Osteocyte (in vitro differentiated cells): ENCODE data around the gene ERG28. TPM values are rescaled to one million over a fixed set of nuclear protein-coding genes. Genes with fewer than 3 reads are reported as not detected.

ENCODE experiments used
- DNase-seq: peaks from one replicate; pipeline ENCODE4 v3.0.0; 2021; ENCODE audit warnings: mixed read lengths; ENCODE audit not compliant: unreplicated experiment; ENCODE audit errors: extremely low spot score
- H3K27ac Mint-ChIP-seq: one replicate; pipeline ENCODE4 v1.8.0; 2021; ENCODE audit warnings: mild to moderate bottlenecking, mixed read lengths; ENCODE audit not compliant: unreplicated experiment
- H3K27me3 Mint-ChIP-seq: one replicate; pipeline ENCODE4 v1.8.0; 2021; ENCODE audit warnings: mixed read lengths; ENCODE audit not compliant: unreplicated experiment
- H3K36me3 Mint-ChIP-seq: one replicate; pipeline ENCODE4 v1.8.0; 2021; ENCODE audit warnings: mixed read lengths; ENCODE audit not compliant: unreplicated experiment
- H3K4me1 Mint-ChIP-seq: one replicate; pipeline ENCODE4 v1.8.0; 2021; ENCODE audit warnings: mixed read lengths; ENCODE audit not compliant: unreplicated experiment
- H3K4me3 Mint-ChIP-seq: one replicate; pipeline ENCODE4 v1.8.0; 2021; ENCODE audit warnings: mild to moderate bottlenecking, moderate library complexity, mixed read lengths; ENCODE audit not compliant: unreplicated experiment
- H3K9me3 Mint-ChIP-seq: one replicate; pipeline ENCODE4 v1.8.0; 2021; ENCODE audit warnings: mixed read lengths; ENCODE audit not compliant: unreplicated experiment
- CTCF ChIP-seq: fragments of 200-600 bp; sonication (generic); IDR thresholded peaks from 2 replicates; pipeline ENCODE4 v1.5.0; 2021; ENCODE audit warnings: antibody characterized with exemption, mild to moderate bottlenecking, moderate library complexity
- total RNA-seq: library from RNA; stranded (reverse); gene quantifications from 2 replicates; pipeline ENCODE4 v1.2.1, GENCODE V29; 2021

The ERG28 gene
- total RNA-seq, 1 donor from 2014 or later = 19.6 TPM

GRCh38 chr14:75661499-75661814 is 781 bp upstream of the ERG28 start:
- Mint-ChIP-seq H3K27me3 (no peaks in the 10 kb centered on the region), H3K27ac (peak overlapping the region; percentile 91), H3K4me3 (peak overlapping the region; percentile 96), H3K9me3 (no peaks in the 10 kb centered on the region), H3K4me1 (peaks cover 21% of the 10 kb centered on the region), H3K36me3 (peaks cover 6% of the 10 kb centered on the region)
- DNase-seq = no peak
- TF ChIP-seq CTCF = no peak

GRCh38 chr14:75660238-75660629 is 442 bp downstream of the ERG28 start:
- Mint-ChIP-seq H3K36me3 (peaks cover 9% of the 10 kb centered on the region), H3K4me1 (peaks cover 21% of the 10 kb centered on the region), H3K4me3 (peak overlapping the region; percentile 96), H3K27ac (peak overlapping the region; percentile 91), H3K9me3 (no peaks in the 10 kb centered on the region), H3K27me3 (no peaks in the 10 kb centered on the region)
- DNase-seq = no peak
- TF ChIP-seq CTCF = no peak

- no peak for TF ChIP-seq CTCF
- peaks cover 22% of the 10 kb centered on the region for H3K4me1 Mint-ChIP-seq
- no peaks in the 10 kb centered on the region for H3K9me3 Mint-ChIP-seq
- H3K27me3 Mint-ChIP-seq = no peaks in the 10 kb centered on the region
- no peak for DNase-seq
- H3K36me3 Mint-ChIP-seq = peaks cover 11% of the 10 kb centered on the region
- no peak overlapping the region for H3K4me3 Mint-ChIP-seq
- no peak overlapping the region for H3K27ac Mint-ChIP-seq
Observed at GRCh38 chr14:75658957-75659356, 1.7 kb downstream of the ERG28 start.

GRCh38 chr14:75657331-75657730 is 3.3 kb downstream of the ERG28 start:
- no peaks in the 10 kb centered on the region for H3K9me3 Mint-ChIP-seq
- no peaks in the 10 kb centered on the region for H3K27me3 Mint-ChIP-seq
- H3K4me3 Mint-ChIP-seq = no peak overlapping the region
- no peak for TF ChIP-seq CTCF
- H3K4me1 Mint-ChIP-seq = peaks cover 21% of the 10 kb centered on the region
- peaks cover 12% of the 10 kb centered on the region for H3K36me3 Mint-ChIP-seq
- DNase-seq = no peak
- no peak overlapping the region for H3K27ac Mint-ChIP-seq

- no peak for DNase-seq
- TF ChIP-seq CTCF = no peak
- no peak overlapping the region for H3K27ac Mint-ChIP-seq
- no peaks in the 10 kb centered on the region for H3K27me3 Mint-ChIP-seq
- no peak overlapping the region for H3K4me3 Mint-ChIP-seq
- peaks cover 27% of the 10 kb centered on the region for H3K36me3 Mint-ChIP-seq
- no peaks in the 10 kb centered on the region for H3K9me3 Mint-ChIP-seq
- peaks cover 15% of the 10 kb centered on the region for H3K4me1 Mint-ChIP-seq
Observed at GRCh38 chr14:75655235-75655634, 5.4 kb downstream of the ERG28 start.
